Measurements from ENCODE around the gene P2RY13. TPM values are rescaled to one million over a fixed set of nuclear protein-coding genes. Genes with fewer than 3 reads are reported as not detected.
A peak's percentile ranks its signal among the peaks of the same experiment; 100 is the strongest.

P2RY13 gene
- total RNA-seq, result 8.2 TPM
- long read RNA-seq, transcript P2RY13-201 (2 exons, 2,764 nt), result major isoform, 9 of 11 reads
- long read RNA-seq, partial matches to known transcripts, result 0 of 11 reads
- long read RNA-seq, other reads (novel, unspliced or antisense), result 2 of 11 reads

- peak; percentile 72 for ATAC-seq
Measured at GRCh38 chr3:151329363-151329762, at the start of gene P2RY13. P2RY13 (minus strand) TSS chr3:151329549; CDS start chr3:151329528, 21 bp downstream.

GRCh38 chr3:151377768-151378385 lies 48.5 kb upstream of the P2RY13 start:
- H3K27me3 ChIP-seq, result no peaks in the 10 kb centered on the region
- no peak for ATAC-seq
- H3K4me1 ChIP-seq, result peaks cover 6% of the 10 kb centered on the region
- no peak overlapping the region for H3K4me3 ChIP-seq
- DNase-seq, result no peak
- no peaks in the 10 kb centered on the region for H3K36me3 ChIP-seq
- no peak for TF ChIP-seq CTCF (IDR thresholded peaks at IDR 0.05)
- intact Hi-C loops (cut with DNase I), result no loop called here
- H3K9me3 ChIP-seq, result no peaks in the 10 kb centered on the region
- H3K27ac ChIP-seq, result no peak overlapping the region

More at GRCh38 chr3:151329363-151329762, at the start of gene P2RY13:
- Histone ChIP-seq H3K9me3 (no peaks in the 10 kb centered on the region), H3K4me3 (peak within 1 kb of the TSS; percentile 32), H3K36me3 (no peaks in the 10 kb centered on the region), H3K4me1 (peaks cover 4% of the 10 kb centered on the region), H3K27ac (peak within 1 kb of the TSS; percentile 37), H3K27me3 (no peaks in the 10 kb centered on the region)
- intact Hi-C loops (cut with DNase I), result no loop called here
- no peak for DNase-seq
- no peak for TF ChIP-seq CTCF (IDR thresholded peaks at IDR 0.05)

GRCh38 chr3:151372063-151372820 lies 42.9 kb upstream of the P2RY13 start:
- no peak overlapping the region for H3K27ac ChIP-seq
- ATAC-seq (no peak), DNase-seq (no peak)
- H3K9me3 ChIP-seq, result no peaks in the 10 kb centered on the region
- H3K27me3 ChIP-seq, result no peaks in the 10 kb centered on the region
- TF ChIP-seq CTCF (IDR thresholded peaks at IDR 0.05), result no peak
- H3K4me3 ChIP-seq, result no peak overlapping the region
- intact Hi-C loops (cut with DNase I), result no loop called here
- H3K36me3 ChIP-seq, result no peaks in the 10 kb centered on the region
- H3K4me1 ChIP-seq, result no peaks in the 10 kb centered on the region

- H3K27me3 ChIP-seq, result no peaks in the 10 kb centered on the region
- H3K4me1 ChIP-seq, result no peaks in the 10 kb centered on the region
- ATAC-seq, result no peak
- no peak for DNase-seq
- intact Hi-C loops (cut with DNase I), result no loop called here
- H3K4me3 ChIP-seq, result no peak overlapping the region
- H3K36me3 ChIP-seq, result no peaks in the 10 kb centered on the region
- no peaks in the 10 kb centered on the region for H3K9me3 ChIP-seq
- H3K27ac ChIP-seq, result no peak overlapping the region
- TF ChIP-seq CTCF (IDR thresholded peaks at IDR 0.05), result no peak
Measured at GRCh38 chr3:151371526-151371925, 42.2 kb upstream of the P2RY13 start.

GRCh38 chr3:151367448-151367847 lies 38.1 kb upstream of the P2RY13 start:
- no peaks in the 10 kb centered on the region for H3K9me3 ChIP-seq
- TF ChIP-seq CTCF (IDR thresholded peaks at IDR 0.05), result no peak
- H3K4me3 ChIP-seq, result no peak overlapping the region
- intact Hi-C loops (cut with DNase I), result no loop called here
- no peak for DNase-seq
- H3K27me3 ChIP-seq, result no peaks in the 10 kb centered on the region
- H3K4me1 ChIP-seq, result no peaks in the 10 kb centered on the region
- no peak for ATAC-seq
- H3K27ac ChIP-seq, result no peak overlapping the region
- H3K36me3 ChIP-seq, result no peaks in the 10 kb centered on the region

All from upper lobe of right lung (tissue), 1 donor.